ENCODE data around the gene PEX16.

PEX16 gene

DNA sequence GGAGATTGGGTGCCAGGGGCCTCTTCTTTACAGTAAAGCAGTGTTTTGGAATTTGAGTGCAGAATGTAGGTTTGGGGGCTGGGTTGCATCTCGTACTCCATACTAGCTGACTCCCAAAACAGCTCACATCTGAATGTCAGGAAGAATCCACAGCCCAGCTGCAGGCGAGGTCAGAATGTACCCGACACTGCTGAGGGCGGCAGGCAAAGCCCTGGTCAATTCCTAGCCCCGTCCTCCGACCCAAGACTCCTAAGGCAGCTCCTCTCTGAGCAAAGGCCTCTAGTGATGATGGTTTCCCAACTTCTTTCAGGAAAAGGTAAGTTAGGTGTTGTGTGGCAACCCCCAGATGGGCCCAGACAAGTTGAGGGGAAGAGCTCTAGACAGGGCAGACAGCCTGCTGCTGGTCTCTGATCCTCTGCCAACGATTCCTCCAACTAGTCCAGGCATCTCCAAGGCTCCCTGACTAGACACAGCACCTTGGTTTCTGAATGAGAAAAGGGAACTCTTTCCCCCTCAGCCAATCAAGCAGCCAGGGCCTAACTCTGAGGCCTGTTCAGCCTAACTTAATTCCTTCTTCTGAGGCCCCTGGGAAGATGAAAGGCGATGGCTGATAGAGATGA is 13.4 kb upstream of the PEX16 start:
- no peak for DNase-seq (ENCODE audit: low spot score)

DNA sequence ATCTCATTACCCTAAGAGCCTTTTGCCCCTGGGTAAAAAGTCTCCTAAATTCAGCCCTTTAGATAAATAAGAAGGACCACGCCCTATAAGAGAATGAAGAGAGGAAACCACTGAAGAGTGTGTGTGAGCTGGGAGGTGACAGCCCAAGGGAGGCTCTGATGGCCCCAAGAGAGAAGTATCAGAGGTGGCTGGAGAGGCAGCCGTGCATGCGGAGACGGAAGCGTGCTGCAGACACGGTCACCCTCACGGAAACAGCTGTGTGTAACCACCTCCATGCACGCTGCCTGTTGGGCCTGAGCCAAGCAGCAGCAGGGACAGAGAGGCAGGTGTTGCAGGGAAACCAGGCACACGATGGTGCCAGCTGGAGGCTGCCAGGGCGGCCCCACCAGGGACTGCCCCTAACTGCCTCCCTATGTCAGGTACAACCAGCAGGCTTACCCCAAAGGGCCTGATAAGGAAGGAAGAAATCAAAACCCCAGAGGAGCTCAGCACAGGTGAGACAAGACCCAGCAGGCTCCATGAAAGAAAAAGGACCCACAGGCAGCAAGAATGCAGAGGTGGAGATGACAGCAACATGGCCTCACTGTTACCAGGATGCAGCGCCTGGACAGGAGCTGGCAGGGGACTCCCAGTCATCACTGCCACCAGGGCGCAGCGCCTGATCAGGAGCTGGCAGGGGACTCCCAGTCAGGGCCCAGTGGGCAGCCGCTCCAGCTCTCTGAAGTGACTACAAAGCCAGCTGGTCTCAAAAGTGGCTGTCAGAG is 12.5 kb upstream of the PEX16 start:
- DNase-seq (ENCODE audit: low spot score) = no peak

DNA sequence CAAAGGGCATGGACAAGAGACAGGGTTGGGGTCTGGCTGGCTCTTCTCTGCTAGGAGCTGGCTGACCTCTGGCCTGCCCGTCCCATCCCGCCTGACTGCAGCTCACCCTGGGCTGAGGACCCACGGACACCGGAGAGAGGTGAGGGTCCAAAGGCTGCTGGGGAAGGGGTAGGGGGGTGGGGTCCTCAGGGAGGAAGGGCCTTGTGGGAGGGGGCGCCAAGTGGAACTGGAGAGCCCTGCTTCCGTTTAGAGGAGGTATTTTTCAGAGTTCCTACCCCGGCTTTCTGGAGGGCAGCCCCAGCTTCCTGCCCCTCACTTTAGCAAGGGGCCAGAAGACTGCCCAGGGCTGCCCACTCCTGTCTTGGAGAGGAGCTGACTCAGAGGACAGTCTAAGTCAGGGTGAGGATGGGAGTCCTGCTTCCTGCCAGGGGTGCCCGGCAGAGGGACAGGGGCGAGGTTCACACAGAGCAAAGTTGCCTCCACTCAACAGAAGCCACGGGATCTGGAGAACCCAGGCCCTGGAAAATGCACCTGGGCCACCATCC is 11.9 kb upstream of the PEX16 start:
- peak; percentile 37 for DNase-seq (ENCODE audit: low spot score)

DNA sequence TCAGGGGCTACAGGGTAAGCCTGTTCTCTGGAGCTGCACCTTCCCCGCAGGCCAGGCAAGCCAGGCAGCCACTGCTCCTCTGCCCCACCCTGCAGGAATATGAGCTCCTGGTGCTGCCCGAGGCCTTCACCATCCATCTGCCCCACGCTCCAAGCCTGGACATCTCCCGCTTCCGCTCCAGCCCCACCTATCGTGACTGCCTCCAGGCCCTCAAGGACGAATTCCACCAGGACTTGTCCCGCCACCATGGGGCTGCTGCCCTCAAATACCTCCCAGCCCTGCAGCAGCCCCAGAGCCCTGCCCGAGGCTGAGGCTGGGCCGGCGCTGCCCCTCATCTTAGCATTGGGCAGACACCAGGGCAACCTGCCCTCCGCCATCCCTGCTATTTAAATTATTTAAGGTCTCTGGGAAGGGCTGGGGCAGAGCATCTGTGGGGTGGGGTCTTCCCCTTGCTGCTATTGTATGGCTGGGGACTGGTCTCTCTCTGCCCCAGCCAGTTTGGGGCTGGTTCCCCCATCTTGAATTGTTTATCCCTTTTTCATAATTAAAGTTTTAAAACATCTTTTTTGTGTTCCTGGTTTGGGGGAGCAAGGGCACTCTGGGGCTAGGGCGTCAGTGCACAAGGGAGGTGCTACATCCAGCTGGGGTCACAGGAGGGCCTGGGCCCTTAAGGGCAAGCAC is 11.0 kb upstream of the PEX16 start:
- no peak for DNase-seq (ENCODE audit: low spot score)

DNA sequence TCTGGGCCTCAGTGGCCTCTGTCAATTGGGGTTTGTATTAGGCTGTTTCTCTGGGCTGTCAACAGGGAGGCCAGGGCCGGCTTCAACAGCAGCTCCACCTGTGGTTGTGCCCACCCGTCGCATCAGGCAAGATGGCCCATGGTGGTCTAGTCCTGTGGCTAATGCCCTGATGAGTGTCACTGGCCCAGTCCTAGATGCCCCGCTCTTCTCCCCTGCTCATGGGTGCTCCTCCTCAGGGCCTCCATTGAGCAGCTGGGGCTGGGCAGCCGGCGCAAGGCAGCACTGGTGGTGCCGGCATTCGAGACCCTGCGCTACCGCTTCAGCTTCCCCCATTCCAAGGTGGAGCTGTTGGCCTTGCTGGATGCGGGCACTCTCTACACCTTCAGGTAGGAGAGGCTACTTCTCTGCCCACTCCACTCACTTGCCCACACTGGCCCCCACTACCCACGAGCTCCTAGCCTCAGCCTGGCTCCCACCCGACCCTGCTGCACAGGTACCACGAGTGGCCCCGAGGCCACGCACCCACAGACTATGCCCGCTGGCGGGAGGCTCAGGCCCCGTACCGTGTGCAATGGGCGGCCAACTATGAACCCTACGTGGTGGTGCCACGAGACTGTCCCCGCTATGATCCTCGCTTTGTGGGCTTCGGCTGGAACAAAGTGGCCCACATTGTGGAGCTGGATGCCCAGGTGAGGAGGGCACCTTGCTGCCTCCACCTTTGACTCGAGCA is 10.2 kb upstream of the PEX16 start:
- DNase-seq (ENCODE audit: low spot score) = no peak

DNA sequence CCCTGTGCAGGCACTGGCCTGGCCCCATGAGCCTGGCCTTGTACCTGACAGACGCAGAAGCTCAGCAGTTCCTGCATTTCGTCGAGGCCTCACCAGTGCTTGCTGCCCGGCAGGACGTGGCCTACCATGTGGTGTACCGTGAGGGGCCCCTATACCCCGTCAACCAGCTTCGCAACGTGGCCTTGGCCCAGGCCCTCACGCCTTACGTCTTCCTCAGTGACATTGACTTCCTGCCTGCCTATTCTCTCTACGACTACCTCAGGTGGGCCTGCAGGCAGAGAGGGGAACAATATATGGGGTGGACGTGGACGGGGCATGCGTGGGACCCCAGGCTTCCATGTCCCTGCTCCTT is 9.6 kb upstream of the PEX16 start:
- no peak for DNase-seq (ENCODE audit: low spot score)

DNA sequence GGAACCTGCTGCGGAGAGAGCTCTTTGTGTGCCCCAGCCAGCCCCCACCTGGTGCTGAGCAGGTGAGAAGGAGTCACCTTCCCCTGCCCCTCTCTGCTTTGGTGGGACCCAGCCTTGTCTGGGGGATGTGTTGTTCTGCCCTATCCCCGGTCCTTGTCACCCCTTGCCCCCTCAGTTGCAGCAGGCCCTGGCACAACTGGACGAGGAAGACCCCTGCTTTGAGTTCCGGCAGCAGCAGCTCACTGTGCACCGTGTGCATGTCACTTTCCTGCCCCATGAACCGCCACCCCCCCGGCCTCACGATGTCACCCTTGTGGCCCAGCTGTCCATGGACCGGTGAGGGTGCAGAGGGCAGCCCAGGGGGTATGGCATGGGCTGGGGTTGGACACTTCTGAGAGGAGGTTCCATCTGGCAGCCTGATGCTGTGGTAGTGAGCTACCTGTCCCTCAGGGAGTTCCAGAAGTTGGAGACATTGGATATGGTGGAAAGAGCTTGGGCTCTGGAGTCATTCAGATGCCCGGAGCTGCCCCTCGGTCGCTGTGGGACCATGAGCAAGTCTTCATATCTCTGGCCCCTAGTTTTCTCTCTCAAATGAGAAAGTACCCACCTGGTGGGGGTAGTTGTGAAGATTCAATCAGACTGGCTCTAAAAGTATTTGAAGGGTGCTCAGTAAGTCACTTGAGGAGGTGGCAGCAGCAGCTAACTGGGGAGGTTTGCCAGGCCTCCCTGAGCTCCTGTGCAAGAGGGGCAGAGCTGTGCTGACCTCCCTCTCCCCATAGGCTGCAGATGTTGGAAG is 9.1 kb upstream of the PEX16 start:
- no peak for DNase-seq (ENCODE audit: low spot score)

DNA sequence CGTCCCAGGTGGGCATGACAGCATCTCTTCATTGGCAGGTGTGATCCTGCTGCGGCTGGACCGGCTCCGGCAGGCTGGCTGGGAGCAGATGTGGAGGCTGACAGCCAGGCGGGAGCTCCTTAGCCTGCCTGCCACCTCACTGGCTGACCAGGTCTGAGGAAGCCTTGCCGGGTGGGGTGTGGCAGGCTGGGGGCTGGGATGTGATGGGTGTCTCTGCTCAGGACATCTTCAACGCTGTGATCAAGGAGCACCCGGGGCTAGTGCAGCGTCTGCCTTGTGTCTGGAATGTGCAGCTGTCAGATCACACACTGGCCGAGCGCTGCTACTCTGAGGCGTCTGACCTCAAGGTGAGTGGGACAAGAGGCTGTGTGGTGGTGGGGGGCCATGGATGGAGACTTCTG is 8.3 kb upstream of the PEX16 start:
- no peak for DNase-seq (ENCODE audit: low spot score)

DNA sequence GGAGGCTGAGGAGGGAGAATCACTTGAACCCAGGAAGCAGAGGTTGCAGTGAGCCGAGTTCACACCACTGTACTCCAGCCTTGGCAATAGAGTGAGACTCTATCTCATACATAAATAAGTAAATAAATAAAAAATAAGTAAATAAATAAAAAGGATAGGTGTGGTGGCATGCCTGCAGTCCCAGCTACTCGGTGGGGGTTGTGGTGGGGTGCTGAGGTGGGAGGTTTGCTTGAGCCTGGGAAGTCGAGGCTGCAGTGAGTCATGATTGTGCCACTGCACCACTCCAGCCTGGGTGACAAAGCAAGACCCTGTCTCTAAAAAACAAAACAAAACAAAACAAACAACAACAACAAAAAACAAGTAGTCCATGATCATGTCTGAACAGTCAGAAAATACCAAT is 7.9 kb upstream of the PEX16 start:
- no peak for DNase-seq (ENCODE audit: low spot score)

DNA sequence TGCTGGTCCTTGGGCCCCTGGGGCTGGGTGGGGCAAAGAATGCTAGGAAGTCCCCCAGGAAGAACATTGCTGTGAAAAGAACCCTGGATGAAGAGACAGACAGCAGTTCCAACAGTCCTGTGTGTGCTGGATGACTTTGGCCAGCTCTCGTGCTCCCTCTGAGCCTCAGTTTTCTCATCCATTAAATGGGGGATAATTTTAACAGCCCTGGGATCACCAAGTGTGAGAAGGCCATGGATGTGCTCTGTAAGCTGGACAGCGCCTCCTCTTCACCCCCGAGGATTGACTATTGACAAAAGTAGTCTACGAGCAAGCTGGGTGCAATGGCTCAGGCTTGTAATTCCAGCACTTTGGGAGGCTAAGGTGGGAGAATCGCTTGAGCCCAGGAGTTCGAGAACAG is 7.2 kb upstream of the PEX16 start:
- no peak for DNase-seq (ENCODE audit: low spot score)

DNA sequence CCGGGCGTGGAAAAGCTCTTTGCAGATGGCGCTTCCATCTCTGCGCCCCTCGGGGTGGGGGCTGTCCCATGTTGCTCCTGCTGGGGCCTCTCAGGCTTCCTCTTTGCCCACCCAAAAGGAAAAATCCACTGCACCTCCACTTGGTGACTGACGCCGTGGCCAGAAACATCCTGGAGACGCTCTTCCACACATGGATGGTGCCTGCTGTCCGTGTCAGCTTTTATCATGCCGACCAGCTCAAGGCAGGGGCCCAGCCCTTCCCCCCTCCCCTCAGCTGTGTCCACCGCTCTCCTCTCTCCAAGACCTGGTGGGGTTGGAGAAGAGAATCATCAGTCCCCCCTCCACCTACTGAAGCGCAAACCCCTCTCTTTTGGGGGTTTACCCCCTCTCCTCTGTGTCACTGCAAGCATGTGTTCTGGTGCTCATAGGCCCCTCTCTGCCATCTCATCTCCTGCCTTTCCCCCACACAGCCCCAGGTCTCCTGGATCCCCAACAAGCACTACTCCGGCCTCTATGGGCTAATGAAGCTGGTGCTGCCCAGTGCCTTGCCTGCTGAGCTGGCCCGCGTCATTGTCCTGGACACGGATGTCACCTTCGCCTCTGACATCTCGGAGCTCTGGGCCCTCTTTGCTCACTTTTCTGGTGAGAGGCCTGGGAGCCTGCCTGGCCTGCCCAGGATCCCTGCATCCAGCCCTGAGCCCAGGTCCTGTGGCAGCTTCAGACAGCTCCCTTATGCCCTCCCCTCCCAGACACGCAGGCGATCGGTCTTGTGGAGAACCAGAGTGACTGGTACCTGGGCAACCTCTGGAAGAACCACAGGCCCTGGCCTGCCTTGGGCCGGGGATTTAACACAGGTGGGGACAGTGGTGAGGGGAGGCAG is 6.6 kb upstream of the PEX16 start:
- DNase-seq (ENCODE audit: low spot score) = no peak

DNA sequence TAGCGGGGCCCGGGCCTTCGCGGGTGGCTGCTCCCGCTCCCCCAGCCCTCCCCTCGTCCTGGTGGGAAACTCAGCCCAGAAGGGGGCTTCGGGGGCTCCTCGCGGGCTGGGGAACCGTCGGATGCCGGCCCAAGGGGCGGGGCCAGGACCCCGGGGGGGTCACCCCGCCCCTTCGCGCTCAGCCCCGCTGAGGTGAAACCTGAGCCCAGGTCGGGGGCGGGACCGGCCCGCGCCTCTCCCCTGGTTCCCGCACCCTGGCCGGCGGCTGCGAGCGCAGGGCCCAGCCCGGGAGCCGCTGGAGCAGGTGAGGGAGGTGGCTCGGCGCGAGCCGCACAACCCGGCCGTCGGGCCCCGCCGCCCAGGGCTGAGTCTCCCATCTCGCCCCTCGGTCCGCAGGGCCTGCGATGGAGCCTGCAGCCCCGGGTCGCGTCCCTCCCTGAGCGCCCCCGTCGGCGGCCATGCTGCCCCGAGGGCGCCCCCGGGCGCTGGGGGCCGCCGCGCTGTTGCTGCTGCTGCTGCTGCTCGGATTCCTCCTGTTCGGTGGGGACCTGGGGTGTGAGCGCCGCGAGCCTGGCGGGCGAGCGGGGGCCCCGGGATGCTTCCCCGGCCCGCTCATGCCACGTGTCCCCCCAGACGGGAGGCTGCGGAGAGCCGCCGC is 4.9 kb upstream of the PEX16 start, which contains the start of gene LARGE2:
LARGE2 (plus strand) TSS at position 232 of the 658 bp plus-strand sequence; CDS start at position 459, 227 bp downstream.
- no peak for DNase-seq (ENCODE audit: low spot score)

DNA sequence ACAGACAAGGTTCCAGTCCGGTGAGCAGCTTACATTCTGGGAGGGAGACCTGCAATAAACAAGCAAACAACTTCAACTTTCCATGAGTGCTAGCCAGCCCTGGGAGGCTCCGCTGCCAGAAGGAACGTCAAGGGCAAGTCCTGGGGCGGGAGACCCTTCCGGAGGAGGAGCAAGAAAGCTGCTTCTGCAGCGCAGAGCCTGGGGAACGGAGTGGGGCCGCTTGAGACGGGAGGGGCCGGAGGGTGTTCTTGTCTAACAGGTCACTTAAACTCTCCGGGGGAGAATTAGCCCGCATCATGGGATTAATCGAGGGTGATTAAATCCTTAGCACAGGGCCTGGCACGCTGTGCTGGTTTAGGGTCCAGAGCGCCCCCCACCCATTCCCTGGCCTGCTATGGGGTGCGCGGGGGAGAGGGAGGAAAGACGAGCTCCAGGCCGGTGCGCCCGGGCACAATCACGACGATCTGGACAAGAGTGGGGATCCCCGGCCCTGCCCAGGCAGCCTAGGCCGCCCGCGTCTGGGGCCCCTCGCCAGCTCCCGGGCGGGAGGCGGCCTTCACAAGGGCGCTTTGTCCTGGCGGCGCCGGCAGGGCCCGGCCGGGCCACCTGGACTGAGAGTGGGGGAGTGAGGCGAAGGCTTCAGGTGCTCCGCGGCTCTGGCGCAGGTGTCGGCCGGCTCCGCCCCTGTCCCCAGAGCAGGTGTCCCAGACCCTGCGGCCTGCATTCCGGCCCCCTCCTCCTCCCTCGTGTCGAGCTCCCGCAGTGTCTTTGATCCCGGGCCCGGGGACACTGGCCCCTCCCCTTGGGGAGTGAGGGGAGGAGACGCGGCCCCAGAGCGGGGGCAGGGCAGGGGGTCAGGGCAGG is 4.1 kb upstream of the PEX16 start:
- DNase-seq (ENCODE audit: low spot score) = no peak

DNA sequence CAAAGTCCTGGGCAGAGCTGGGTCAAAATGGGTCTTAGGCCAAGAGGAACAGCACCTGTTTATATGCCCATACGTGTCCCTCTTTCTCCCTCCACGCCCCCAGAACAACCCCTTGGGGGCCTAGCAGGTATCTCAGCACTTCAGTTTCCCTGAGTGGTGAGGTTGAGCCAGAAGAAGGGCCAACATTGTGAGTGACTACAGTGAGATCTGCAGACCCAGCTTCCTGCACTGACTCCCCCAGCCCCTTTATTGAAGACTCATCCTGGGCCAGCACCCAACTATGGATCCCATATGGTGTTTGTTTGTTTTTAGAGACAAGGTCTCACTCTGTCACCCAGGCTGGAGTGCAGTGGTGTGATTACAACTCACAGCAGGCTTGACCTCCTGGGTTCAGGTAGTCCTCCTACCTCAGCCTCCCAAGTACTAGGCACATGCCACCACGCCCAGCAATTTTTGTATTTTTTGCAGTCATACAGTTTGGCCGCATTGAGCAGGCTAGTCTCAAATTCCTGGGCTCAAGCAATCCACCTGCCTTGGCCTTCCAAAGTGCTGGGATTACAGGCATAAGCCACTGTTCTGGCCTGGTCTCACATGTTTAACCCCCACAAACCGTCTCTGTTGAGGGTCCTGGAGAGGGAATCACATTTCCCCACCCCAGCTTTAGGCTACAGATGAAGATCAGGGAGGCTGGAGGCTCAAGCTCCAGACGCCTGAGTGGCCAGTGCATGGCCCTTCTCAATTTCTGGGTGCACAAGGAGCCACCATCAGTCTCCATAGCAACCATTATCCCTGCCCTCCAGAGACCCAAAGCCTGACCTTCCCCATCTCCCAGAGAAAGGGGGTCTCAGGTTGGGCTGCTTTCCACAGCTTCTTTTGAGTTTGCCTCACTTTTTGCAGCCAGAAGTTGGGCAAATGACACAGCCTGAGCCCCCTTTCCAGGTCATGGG is 3.1 kb upstream of the PEX16 start:
- DNase-seq (ENCODE audit: low spot score) = no peak

DNA sequence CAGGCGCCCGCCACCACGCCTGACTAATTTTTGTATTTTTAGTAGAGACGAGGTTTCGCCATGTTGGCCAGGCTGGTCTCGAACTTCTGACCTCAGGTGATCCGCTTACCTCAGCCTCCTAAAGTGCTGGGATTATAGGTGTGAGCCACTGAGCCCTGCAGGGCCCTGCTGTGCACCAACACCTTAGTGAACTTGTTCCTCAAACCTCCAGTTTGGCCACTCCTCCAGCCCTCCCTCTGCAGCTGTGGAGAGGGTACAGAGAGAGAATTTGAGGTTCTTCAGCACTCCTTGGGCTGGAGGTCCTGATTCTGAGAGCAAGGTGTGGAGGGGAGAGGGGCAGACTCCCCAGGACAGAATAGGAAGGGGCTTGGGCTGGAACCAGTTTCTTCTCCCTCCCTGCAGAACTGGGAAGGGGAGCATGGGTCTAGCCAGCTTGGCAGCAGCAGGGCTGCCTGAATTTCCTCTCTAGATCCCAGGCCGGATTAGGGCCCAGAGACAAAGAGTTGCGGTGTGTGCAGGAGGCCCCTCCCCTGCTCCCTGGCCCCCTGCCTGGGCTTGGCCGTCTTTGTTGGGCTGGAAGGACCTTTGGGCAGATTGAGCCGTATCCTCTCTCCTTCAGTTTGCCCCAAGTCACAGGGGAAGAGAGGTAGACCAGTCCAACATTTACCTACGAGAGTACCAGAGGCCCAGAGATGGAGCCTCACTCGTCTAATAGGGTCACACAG is 2.3 kb upstream of the PEX16 start:
- DNase-seq (ENCODE audit: low spot score) = no peak

DNA sequence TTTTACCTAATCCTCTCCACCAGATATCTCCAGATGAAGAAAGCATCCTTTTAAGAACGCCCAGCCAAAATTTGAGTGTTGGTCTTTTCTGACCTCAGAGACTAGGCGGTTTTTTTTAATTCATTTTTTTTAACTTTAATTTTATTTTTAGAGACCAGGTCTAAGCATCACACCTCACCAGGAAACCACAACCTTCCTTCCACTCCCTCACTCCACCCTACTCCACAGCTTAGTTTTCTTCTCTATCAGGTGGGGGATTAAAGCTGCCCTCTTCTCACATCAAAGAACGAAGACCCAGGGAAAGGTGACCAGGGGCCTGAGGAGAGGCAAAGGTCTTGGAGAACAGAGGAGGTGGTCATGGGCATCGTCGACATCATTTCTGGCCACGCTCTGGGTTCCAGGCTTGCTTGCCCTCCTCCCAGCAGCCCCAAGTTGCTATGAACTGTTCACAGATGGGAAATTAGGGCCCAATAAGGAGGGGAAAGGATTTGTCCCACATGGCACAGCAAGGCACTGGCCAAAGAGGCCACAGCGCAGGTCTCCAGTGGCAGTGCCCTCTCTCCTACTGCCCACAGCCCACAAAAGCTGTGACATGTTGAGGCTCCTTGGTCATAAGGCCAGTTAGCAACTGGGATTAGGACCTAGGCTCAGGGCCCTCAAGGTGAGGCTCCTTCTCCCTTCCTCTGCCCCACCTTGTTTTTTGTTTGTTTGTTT is 1.4 kb upstream of the PEX16 start:
- DNase-seq (ENCODE audit: low spot score) = no peak

All from AG20443 (cell line).